Activated CD4-positive, alpha-beta memory T cell treated with anti-CD3 and anti-CD28 coated beads, Interleukin-2, amount 10 ng/mL, durations not matched to agents 7 days and 5 days (primary cell): ENCODE results near the gene ALDH3A2. TPM values are rescaled to one million over a fixed set of nuclear protein-coding genes. Genes with fewer than 3 reads are reported as not detected.

Source experiments
- CTCF ChIA-PET: fragments of 350-600 bp; sonication (Branson Sonifier 250); formaldehyde crosslinking; loops from one replicate; lab custom pipeline; 2021; ENCODE audit warnings: antibody characterized with exemption, inconsistent platforms; lab: Charles Lee
- POLR2A ChIA-PET: fragments of 350-600 bp; sonication (Branson Sonifier 250); formaldehyde crosslinking; loops from one replicate; lab custom pipeline; 2021; ENCODE audit warnings: antibody characterized with exemption; lab: Charles Lee
- DNase-seq: peaks from one replicate; pipeline ENCODE4 v3.0.0-alpha.2; 2020
- H3K27ac Mint-ChIP-seq: one replicate; pipeline ENCODE4 v1.8.0; 2021; ENCODE audit warnings: mild to moderate bottlenecking, mixed read lengths
- H3K27me3 Mint-ChIP-seq: one replicate; pipeline ENCODE4 v1.8.0; 2021; ENCODE audit warnings: mixed read lengths
- H3K36me3 Mint-ChIP-seq: one replicate; pipeline ENCODE4 v1.8.0; 2021; ENCODE audit warnings: low read depth, mixed read lengths
- H3K4me1 Mint-ChIP-seq: one replicate; pipeline ENCODE4 v1.8.0; 2021; ENCODE audit warnings: mixed read lengths
- H3K4me3 Mint-ChIP-seq: one replicate; pipeline ENCODE4 v1.8.0; 2021; ENCODE audit warnings: mild to moderate bottlenecking, mixed read lengths
- H3K9me3 Mint-ChIP-seq: one replicate; pipeline ENCODE4 v1.8.0; 2021; ENCODE audit warnings: mixed read lengths
- total RNA-seq, 2 experiments: library from RNA; stranded (reverse); gene quantifications; one replicate each; pipeline ENCODE4 v1.2.3, GENCODE V29; 2021

ALDH3A2 gene
- total RNA-seq, 2 experiments from 2014 or later: 19.7 to 23.1 TPM

- peaks cover 15% of the 10 kb centered on the region for H3K4me1 Mint-ChIP-seq
- CTCF ChIA-PET: no interaction called here
- POLR2A ChIA-PET: no interaction called here
- no peaks in the 10 kb centered on the region for H3K9me3 Mint-ChIP-seq
- no peak overlapping the region for H3K4me3 Mint-ChIP-seq
- H3K27ac Mint-ChIP-seq: no peak overlapping the region
- DNase-seq: no peak
- no peaks in the 10 kb centered on the region for H3K36me3 Mint-ChIP-seq
- peaks cover 51% of the 10 kb centered on the region for H3K27me3 Mint-ChIP-seq
Observed at GRCh38 chr17:19641687-19642372, 6.7 kb upstream of the ALDH3A2 start.

GRCh38 chr17:19642373-19642893, 6.1 kb upstream of the ALDH3A2 start:
- POLR2A ChIA-PET: no interaction called here
- H3K36me3 Mint-ChIP-seq: no peaks in the 10 kb centered on the region
- no peaks in the 10 kb centered on the region for H3K9me3 Mint-ChIP-seq
- H3K4me1 Mint-ChIP-seq: peaks cover 21% of the 10 kb centered on the region
- no peak overlapping the region for H3K4me3 Mint-ChIP-seq
- no peak overlapping the region for H3K27ac Mint-ChIP-seq
- no peak for DNase-seq
- CTCF ChIA-PET: no interaction called here
- H3K27me3 Mint-ChIP-seq: peaks cover 45% of the 10 kb centered on the region

GRCh38 chr17:19644493-19645210, 3.9 kb upstream of the ALDH3A2 start:
- no peak overlapping the region for H3K4me3 Mint-ChIP-seq
- ChIA-PET CTCF (interaction anchor here (1.0 to 1.9 kb wide), 4 partner anchors 9 to 118 kb away, joined by 3 to 9 read pairs (median 4); no protein-coding TSS in a partner anchor), POLR2A (no interaction called here)
- H3K27me3 Mint-ChIP-seq: peaks cover 32% of the 10 kb centered on the region
- no peak overlapping the region for H3K27ac Mint-ChIP-seq
- no peaks in the 10 kb centered on the region for H3K36me3 Mint-ChIP-seq
- no peaks in the 10 kb centered on the region for H3K9me3 Mint-ChIP-seq
- H3K4me1 Mint-ChIP-seq: peaks cover 38% of the 10 kb centered on the region
- no peak for DNase-seq

- CTCF ChIA-PET: interaction anchor here (0.6 to 2.3 kb wide), 9 partner anchors 8 to 364 kb away, joined by 3 to 12 read pairs (median 4); no protein-coding TSS in a partner anchor
- Mint-ChIP-seq H3K36me3 (no peaks in the 10 kb centered on the region), H3K9me3 (no peaks in the 10 kb centered on the region), H3K4me3 (no peak overlapping the region), H3K4me1 (peaks cover 46% of the 10 kb centered on the region), H3K27ac (no peak overlapping the region), H3K27me3 (peaks cover 26% of the 10 kb centered on the region)
- POLR2A ChIA-PET: no interaction called here
- DNase-seq: peak; percentile 71
Observed at GRCh38 chr17:19645734-19646201, 2.8 kb upstream of the ALDH3A2 start.

GRCh38 chr17:19646788-19647696, 1.5 kb upstream of the ALDH3A2 start:
- Mint-ChIP-seq H3K4me3 (peak overlapping the region; percentile 87), H3K9me3 (no peaks in the 10 kb centered on the region), H3K4me1 (peaks cover 47% of the 10 kb centered on the region), H3K36me3 (no peaks in the 10 kb centered on the region), H3K27ac (peak overlapping the region; percentile 23), H3K27me3 (peaks cover 17% of the 10 kb centered on the region)
- CTCF ChIA-PET: interaction anchor here (0.6 to 3.8 kb wide), 26 partner anchors 8 to 632 kb away, joined by 3 to 18 read pairs (median 4); partner anchors contain the start of genes B9D1 and SLC47A1
- DNase-seq: no peak
- POLR2A ChIA-PET: interaction anchor here (0.5 to 2.7 kb wide), 10 partner anchors 10 to 444 kb away, joined by 3 to 12 read pairs (median 4); partner anchors contain the start of genes AKAP10, MAPK7 and ULK2

GRCh38 chr17:19647697-19648474, 665 bp upstream of the ALDH3A2 start:
- peak; percentile 43 for DNase-seq

GRCh38 chr17:19649274-19649541, 657 bp downstream of the ALDH3A2 start:
- Mint-ChIP-seq H3K9me3 (no peaks in the 10 kb centered on the region), H3K4me1 (peaks cover 41% of the 10 kb centered on the region), H3K27me3 (peaks cover 10% of the 10 kb centered on the region), H3K36me3 (peaks cover 15% of the 10 kb centered on the region), H3K27ac (peak overlapping the region; percentile 24), H3K4me3 (peak overlapping the region; percentile 87)
- POLR2A ChIA-PET: interaction anchor here (1.4 to 2.7 kb wide), 4 partner anchors 10 to 343 kb away, joined by 4 to 7 read pairs (median 4); no protein-coding TSS in a partner anchor
- no peak for DNase-seq
- CTCF ChIA-PET: interaction anchor here (1.0 to 3.8 kb wide), 6 partner anchors 15 to 514 kb away, joined by 3 to 18 read pairs (median 4); no protein-coding TSS in a partner anchor

More at GRCh38 chr17:19647697-19648474, 665 bp upstream of the ALDH3A2 start:
- POLR2A ChIA-PET: interaction anchor here (0.6 to 2.7 kb wide), 14 partner anchors 9 to 342 kb away, joined by 3 to 12 read pairs (median 4); partner anchors contain the start of genes AKAP10, MAPK7 and ULK2
- Mint-ChIP-seq H3K27ac (peak overlapping the region; percentile 81), H3K36me3 (peaks cover 5% of the 10 kb centered on the region), H3K9me3 (no peaks in the 10 kb centered on the region), H3K27me3 (peaks cover 10% of the 10 kb centered on the region), H3K4me3 (peak overlapping the region; percentile 87), H3K4me1 (peaks cover 41% of the 10 kb centered on the region)
- CTCF ChIA-PET: interaction anchor here (0.6 to 3.8 kb wide), 21 partner anchors 14 to 363 kb away, joined by 3 to 18 read pairs (median 3); partner anchors contain the start of genes B9D1 and MAPK7

GRCh38 chr17:19650826-19651225, 2.3 kb downstream of the ALDH3A2 start:
- CTCF ChIA-PET: no interaction called here

GRCh38 chr17:19651451-19652238, 3.1 kb downstream of the ALDH3A2 start:
- peaks cover 23% of the 10 kb centered on the region for H3K36me3 Mint-ChIP-seq
- POLR2A ChIA-PET: no interaction called here
- H3K9me3 Mint-ChIP-seq: no peaks in the 10 kb centered on the region

More at GRCh38 chr17:19650826-19651225, 2.3 kb downstream of the ALDH3A2 start:
- POLR2A ChIA-PET: no interaction called here
- peaks cover 18% of the 10 kb centered on the region for H3K36me3 Mint-ChIP-seq
- no peaks in the 10 kb centered on the region for H3K9me3 Mint-ChIP-seq
- DNase-seq: no peak
- no peak overlapping the region for H3K4me3 Mint-ChIP-seq
- peaks cover 2% of the 10 kb centered on the region for H3K27me3 Mint-ChIP-seq
- H3K4me1 Mint-ChIP-seq: peaks cover 40% of the 10 kb centered on the region
- no peak overlapping the region for H3K27ac Mint-ChIP-seq

GRCh38 chr17:19652595-19652994, 4.0 kb downstream of the ALDH3A2 start:
- peaks cover 23% of the 10 kb centered on the region for H3K36me3 Mint-ChIP-seq
- H3K4me3 Mint-ChIP-seq: no peak overlapping the region
- H3K27ac Mint-ChIP-seq: no peak overlapping the region
- peaks cover 2% of the 10 kb centered on the region for H3K27me3 Mint-ChIP-seq
- POLR2A ChIA-PET: no interaction called here
- no peak for DNase-seq
- H3K4me1 Mint-ChIP-seq: peaks cover 25% of the 10 kb centered on the region
- CTCF ChIA-PET: interaction anchor here (1.0 kb wide), 1 partner anchor 19 kb away, joined by 3 read pairs; no protein-coding TSS in a partner anchor
- H3K9me3 Mint-ChIP-seq: no peaks in the 10 kb centered on the region

More at GRCh38 chr17:19651451-19652238, 3.1 kb downstream of the ALDH3A2 start:
- no peak for DNase-seq
- Mint-ChIP-seq H3K4me1 (peaks cover 34% of the 10 kb centered on the region), H3K27me3 (peaks cover 2% of the 10 kb centered on the region), H3K27ac (no peak overlapping the region), H3K4me3 (no peak overlapping the region)
- CTCF ChIA-PET: no interaction called here
